ENCODE measurements around the gene NACC2. TPM values are rescaled to one million over a fixed set of nuclear protein-coding genes. Genes with fewer than 3 reads are reported as not detected.

NACC2 gene
- total RNA-seq, 4 donors from 2014 or later, result 10.4 to 21.6 (median 12.8) TPM

DNA sequence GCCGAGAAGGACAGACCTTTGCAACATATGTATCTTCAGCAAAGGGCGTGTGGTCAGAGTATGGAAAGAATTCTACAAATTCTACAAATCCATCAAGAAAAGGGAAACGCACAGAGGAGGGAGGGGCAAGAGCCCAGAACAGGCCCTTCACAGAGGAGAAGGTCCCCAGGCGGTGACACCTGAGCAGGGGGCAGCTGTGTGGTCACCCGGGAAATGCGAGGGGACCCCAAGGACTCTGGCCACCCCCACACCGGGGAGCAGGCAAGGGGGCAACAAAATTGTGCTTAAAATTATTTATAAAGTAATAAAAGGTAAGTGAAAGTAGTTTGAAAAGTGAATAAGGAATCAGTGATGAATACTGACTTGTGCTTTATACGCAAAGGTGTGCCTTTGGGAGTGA is 17.6 kb downstream of the NACC2 start:
- Histone ChIP-seq H3K4me1 (peaks cover 18 to 72% (median 27%) of the 10 kb centered on the region in 3 donors), H3K36me3 (peaks cover 0 to 34% (median 0%) of the 10 kb centered on the region in 3 donors), H3K27me3 (no peaks in the 10 kb centered on the region), H3K4me3 (no peak overlapping the region), H3K27ac (peak overlapping the region in 1 of 4 donors; percentile 59), H3K9me3 (no peaks in the 10 kb centered on the region)
- no peak for DNase-seq
- 78 to 84% methylated on average over 8 of the region's 8 CpGs for WGBS, 2 donors
- intact Hi-C loops (cut with DNase I), result no loop called here
- TF ChIP-seq, protein P1, sequence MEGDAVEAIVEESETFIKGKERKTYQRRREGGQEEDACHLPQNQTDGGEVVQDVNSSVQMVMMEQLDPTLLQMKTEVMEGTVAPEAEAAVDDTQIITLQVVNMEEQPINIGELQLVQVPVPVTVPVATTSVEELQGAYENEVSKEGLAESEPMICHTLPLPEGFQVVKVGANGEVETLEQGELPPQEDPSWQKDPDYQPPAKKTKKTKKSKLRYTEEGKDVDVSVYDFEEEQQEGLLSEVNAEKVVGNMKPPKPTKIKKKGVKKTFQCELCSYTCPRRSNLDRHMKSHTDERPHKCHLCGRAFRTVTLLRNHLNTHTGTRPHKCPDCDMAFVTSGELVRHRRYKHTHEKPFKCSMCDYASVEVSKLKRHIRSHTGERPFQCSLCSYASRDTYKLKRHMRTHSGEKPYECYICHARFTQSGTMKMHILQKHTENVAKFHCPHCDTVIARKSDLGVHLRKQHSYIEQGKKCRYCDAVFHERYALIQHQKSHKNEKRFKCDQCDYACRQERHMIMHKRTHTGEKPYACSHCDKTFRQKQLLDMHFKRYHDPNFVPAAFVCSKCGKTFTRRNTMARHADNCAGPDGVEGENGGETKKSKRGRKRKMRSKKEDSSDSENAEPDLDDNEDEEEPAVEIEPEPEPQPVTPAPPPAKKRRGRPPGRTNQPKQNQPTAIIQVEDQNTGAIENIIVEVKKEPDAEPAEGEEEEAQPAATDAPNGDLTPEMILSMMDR (IDR thresholded peaks at IDR 0.05), result no peak
- TF ChIP-seq POLR2A (IDR thresholded peaks at IDR 0.05), result no peak

DNA sequence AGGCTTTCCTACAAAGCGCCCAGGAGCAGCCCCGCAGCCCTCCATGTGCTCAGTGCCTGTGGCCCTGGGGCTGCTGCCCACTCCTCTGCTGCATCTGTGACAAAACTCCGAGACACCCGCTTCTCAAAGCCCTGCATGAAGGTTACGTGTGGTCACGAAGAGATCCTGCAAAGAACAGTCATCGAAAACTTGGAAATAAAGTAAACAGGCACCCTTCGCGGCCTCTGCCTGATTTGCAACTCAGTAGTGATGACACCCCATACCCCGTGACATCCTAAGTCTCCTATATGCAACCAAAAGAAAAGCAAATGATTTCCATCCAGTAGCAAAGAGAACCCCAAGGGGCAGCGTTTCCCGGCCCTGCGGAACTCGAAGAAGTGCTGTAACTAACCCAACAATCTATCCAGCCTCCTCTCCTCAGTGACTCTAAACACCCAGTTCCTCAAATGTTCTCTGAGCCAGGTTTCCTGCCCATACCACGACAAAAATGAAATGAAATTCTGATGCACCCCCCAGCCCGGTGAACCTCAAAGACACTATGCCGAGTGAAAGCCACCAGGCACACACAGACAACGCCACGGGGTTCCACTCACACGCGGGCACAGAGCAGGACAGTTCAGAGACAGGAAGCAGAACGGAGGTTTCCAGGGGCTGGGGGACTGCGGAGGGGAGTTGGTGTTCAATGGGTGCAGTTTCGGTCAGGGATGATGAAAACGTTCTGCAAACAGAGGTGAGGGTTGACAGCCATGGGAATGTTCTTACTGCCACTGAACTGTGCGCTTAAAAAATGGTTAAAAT is 19.0 kb downstream of the NACC2 start:
- Histone ChIP-seq H3K36me3 (peaks cover 0 to 34% (median 0%) of the 10 kb centered on the region in 3 donors), H3K4me3 (peak overlapping the region in 1 of 4 donors; percentile 2)
- 69 to 72% methylated on average over 21 to 23 of the region's 26 CpGs for WGBS, 2 donors

DNA sequence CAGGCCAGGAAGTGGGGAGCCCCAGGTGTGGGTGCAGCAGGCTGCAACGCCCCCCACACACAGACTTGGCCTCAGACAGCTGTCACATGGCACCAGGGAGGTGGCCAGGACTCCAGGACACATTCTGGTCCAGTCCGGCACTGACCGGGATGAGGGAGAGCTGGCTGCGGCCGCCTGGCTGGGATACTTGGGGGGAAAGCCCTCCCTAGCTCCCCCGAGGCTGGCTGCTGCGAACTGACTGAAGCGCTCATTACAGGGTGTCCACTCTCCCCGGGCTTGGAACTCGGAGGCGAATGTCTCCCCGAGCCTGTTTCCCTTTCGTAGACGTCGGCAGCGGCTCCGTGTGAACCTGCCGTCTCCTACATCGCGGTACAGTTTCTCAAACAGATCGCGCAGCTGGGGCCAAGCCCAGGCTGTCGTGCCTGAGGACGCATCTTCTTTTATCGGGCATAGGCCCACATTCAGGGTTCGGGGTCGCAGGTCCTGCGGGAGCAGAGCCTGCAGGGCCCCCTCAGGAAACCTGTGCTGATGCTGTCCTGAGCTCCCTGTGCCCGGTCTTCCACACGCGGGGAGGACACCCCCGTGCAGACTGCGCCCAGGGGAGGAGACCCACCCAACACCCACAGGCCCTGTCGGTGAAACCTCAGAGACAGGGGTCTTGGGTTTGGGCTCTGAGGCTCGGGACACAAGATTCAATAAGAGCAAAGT is 19.8 kb downstream of the NACC2 start:
- TF ChIP-seq POLR2A (IDR thresholded peaks at IDR 0.05), result no peak
- TF ChIP-seq, protein P1 (IDR thresholded peaks at IDR 0.05), result no peak
- Histone ChIP-seq H3K27me3 (no peaks in the 10 kb centered on the region), H3K4me1 (peaks cover 11 to 50% (median 17%) of the 10 kb centered on the region in 3 donors), H3K4me3 (peak overlapping the region in 1 of 4 donors; percentile 2), H3K27ac (peak overlapping the region in 2 of 4 donors; percentile 0 to 5), H3K9me3 (no peaks in the 10 kb centered on the region), H3K36me3 (peaks cover 0 to 34% (median 0%) of the 10 kb centered on the region in 3 donors)
- intact Hi-C loops (cut with DNase I), result no loop called here
- no peak for DNase-seq
- 77 to 80% methylated on average over 1 to 17 of the region's 35 CpGs for WGBS, 2 donors

More for the DNA sequence above, 19.0 kb downstream of the NACC2 start:
- peaks cover 11 to 58% (median 17%) of the 10 kb centered on the region in 3 donors for H3K4me1 ChIP-seq
- no peaks in the 10 kb centered on the region for H3K9me3 ChIP-seq
- H3K27me3 ChIP-seq, result no peaks in the 10 kb centered on the region
- TF ChIP-seq, protein P1 (IDR thresholded peaks at IDR 0.05), result no peak
- no peak for TF ChIP-seq POLR2A (IDR thresholded peaks at IDR 0.05)
- peak overlapping the region in 1 of 4 donors; percentile 0 for H3K27ac ChIP-seq
- intact Hi-C loops (cut with DNase I), result no loop called here
- no peak for DNase-seq

DNA sequence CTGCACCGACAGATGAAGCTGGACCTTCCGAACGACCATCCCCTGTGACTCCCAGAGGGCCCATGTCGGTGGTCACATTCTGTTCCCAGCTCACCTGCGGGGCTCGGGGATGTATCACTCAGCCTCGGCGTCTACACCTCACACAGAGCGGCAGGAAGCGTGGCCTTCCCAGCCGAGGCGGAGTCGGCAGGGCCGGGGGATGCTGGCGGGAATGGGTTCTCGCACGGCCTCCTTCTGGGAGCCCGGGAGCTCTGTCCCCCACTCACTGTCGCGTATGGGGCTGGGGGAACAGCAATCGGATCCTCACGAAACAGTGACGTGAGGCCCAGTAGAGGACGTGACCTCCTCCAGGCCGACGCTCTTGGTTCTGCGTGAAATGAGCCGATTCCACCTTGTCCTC is 20.4 kb downstream of the NACC2 start:
- Histone ChIP-seq H3K27ac (no peak overlapping the region), H3K4me3 (no peak overlapping the region), H3K4me1 (peaks cover 7 to 44% (median 14%) of the 10 kb centered on the region in 3 donors), H3K27me3 (no peaks in the 10 kb centered on the region), H3K9me3 (no peaks in the 10 kb centered on the region), H3K36me3 (peaks cover 0 to 34% (median 0%) of the 10 kb centered on the region in 3 donors)
- TF ChIP-seq, protein P1 (IDR thresholded peaks at IDR 0.05), result no peak
- no peak for TF ChIP-seq POLR2A (IDR thresholded peaks at IDR 0.05)
- intact Hi-C loops (cut with DNase I), result no loop called here
- 85 to 93% methylated on average over 5 to 7 of the region's 28 CpGs for WGBS, 2 donors
- DNase-seq, result no peak
